MM.1S (cell line): ENCODE measurements around the gene SFXN5.

Source experiments
- CTCF ChIP-seq: fragments of 300-600 bp; sonication (generic); IDR thresholded peaks from 2 replicates; pipeline ENCODE4 v1.5.1; 2016; ENCODE audit warnings: antibody characterized with exemption, low read length, mixed read lengths
- EZH2 ChIP-seq: fragments of 300-600 bp; sonication (generic); optimal IDR thresholded peaks from 2 replicates; pipeline ENCODE3; 2017; ENCODE audit warnings: low read depth, mild to moderate bottlenecking, antibody characterized with exemption, low read length, mixed read lengths
- EZH2phosphoT487 ChIP-seq: fragments of 300-600 bp; sonication (generic); IDR thresholded peaks from 2 replicates; pipeline ENCODE4 v1.6.1; 2018; ENCODE audit warnings: antibody characterized with exemption, low read length

DNA sequence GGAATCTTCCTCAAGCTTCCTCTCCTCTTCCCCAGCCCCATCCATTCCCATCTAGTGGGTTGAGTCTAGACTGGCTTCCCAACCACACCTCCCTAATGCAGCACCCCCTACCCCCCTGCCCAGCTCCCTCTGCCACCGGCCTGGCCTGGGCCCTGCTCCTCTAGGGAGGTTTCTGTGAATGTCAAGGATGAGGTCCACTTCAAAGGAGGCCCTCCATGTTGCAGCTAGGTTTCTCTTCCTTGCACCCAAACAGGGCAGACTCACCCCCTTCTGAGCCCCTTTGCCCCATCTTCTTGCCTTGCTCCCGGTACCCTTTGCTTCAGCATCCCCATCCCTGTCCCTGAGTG, 135.9 kb downstream of the SFXN5 start:
- no peak for TF ChIP-seq CTCF
- no peak for TF ChIP-seq EZH2
- TF ChIP-seq EZH2phosphoT487: no peak
